HCEC 1CT (cell line): Measurements from ENCODE around the gene RAD54L2.
"Not testable (repeated sequence)": the region's sequence is repeated elsewhere in the genome, so short reads cannot be mapped to it uniquely, and the experiment has no call there.

Experiments used
- DNase-seq: peaks from one replicate; pipeline ENCODE4 v3.0.0-alpha.2; 2017

Gene RAD54L2

GRCh38 chr3:51539291-51539941 is 897 bp downstream of the RAD54L2 start:
- peak; percentile 41 for DNase-seq

GRCh38 chr3:51542596-51542995 is 4.1 kb downstream of the RAD54L2 start:
- DNase-seq: not testable (repeated sequence)

DNA sequence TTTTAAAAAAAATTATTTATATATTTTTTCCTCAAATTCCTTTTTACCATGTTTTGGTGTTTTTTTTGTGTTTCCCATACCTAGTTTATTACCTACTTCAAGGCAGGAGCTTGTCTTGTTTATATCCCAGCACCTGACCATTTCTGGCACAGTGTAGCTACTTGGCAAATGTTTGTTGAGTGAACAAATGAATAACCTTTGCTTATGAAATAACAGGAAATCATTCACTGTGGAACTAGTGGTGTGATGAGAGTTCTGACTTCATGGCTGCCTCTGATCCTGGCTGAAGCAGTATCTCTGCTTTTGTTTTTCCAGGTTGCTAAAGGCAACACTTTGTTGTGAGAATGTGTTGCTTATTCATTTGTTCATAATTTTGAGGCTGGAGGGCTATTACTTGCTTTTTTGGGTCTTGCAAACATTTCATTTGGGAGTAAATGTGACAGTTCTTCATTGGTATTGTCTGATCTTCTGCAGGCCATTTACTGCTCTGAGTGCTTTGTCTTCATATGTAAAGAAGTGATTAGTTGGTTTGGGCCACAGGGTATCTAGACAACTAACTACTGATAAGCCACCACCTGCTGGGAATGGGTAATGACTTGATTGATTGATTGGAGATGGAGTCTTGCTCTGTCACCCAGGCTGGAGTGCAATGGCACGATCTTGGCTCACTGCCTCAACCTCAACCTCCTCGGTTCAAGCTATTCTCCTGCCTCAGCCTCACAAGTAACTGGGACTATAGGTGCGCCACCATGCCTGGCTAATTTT is 5.7 kb downstream of the RAD54L2 start:
- no peak for DNase-seq

DNA sequence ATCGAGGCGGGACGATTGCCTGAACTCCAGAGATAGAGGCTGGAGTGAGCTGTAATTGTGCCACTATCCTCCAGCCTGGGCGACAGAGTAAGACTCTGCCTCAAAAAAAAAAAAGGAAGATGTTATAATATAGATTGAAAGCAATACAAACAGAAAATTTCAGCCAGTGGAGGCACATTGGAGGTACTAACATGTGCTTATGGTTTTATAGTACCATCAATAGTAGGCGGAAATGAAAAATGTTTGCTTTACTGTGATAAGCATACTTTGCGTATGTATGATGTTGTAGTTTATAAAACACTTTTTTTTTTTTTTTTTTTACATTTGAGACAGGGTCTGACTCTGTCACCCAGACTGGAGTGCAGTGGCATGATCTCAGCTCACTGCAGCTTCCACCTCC is 8.8 kb downstream of the RAD54L2 start:
- no peak for DNase-seq

DNA sequence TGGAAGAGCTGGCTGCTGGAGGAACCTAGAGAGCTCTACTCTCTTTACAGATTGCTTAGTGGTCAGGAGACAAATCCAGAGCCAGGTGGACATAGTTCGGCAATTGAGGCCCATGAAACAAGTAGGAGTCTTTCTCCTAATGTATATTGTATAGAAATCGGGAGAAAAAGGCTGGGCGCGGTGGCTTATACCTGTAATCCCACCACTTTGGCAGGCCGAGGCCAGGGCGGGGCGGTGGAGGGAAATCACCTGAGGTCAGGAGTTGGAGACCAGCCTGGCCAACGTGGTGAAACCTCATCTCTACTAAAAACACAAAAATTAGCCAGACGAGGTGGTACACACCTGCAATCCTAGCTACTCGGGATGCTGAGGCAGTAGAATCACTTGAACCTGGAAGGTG is 10.8 kb downstream of the RAD54L2 start:
- DNase-seq: no peak

DNA sequence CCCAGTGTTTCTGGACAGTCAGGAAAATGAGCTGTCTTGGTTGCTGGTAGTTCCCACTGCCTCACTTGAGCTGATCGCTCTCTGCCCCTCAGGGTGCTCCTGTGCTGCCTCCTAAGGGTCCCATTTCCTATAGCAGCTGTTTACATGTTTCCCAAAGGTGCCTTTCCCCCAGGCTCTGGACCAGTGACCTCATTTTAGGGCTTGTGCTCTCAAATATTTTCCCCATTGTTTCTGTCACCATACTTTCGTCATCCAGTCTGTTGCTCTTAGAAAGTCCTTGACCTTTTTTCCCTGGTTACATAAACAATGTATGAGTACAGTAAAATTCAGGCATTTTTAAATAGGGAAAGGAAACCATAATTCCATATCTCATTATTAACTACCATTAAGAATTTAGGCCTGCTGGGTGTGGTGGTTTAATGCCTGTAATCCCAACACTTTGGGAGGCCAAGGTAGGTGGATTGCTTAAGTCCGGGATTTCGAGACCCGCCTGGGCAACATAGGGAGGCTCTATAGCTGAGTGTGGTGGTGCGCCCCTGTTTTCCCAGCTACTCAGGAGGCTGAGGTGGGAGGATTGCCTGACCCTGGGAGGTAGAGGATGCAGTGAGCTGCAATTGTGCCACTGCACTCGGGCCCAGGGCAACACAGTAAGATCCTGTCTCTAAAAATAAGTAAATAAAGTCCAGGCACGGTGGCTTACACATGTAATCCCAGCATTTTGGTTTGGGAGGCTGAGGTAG is 11.7 kb downstream of the RAD54L2 start:
- DNase-seq: no peak

GRCh38 chr3:51557993-51558392 is 19.5 kb downstream of the RAD54L2 start:
- DNase-seq: no peak

- DNase-seq: peak; percentile 53
Observed at GRCh38 chr3:51559411-51559888, 20.9 kb downstream of the RAD54L2 start.

GRCh38 chr3:51559961-51560360 is 21.4 kb downstream of the RAD54L2 start:
- DNase-seq: no peak

DNA sequence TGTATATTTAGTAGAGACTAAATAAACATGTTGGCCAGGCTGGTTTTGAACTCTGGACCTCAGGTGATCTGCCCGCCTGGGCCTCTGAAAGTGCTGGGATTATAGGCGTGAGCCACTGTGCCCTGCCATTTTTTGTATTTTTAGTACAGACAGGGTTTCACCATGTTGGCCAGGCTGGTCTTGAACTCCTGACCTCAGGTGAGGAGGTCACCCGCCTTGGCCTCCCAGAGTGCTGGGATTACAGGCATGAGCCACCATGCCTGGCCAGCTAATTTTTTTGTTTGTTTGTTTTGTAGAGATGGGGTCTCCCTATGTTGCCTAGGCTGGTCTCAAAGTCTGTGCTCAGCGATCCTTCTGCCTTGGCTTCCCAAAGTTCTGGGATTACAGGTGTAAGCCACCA is 23.9 kb downstream of the RAD54L2 start:
- DNase-seq: not testable (repeated sequence)

DNA sequence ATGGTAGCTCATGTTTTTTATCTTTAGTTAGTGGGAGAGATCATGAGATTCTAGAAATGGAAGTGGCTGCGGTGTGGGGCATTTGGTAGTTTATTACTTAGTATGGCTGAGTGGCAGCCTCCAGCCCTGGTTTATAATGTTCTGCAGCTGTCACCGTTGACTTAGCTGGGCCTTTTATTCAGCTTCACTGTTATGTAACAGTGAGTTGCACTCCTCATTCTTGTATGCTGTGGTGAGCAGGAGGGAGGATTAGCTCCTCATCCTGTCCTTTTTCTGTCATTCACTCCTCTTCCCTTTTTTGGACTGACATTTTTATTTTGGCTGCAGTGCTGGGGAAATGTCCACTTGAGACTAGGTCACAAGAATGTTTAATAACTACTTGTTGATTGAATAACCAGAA is 29.5 kb downstream of the RAD54L2 start:
- no peak for DNase-seq

GRCh38 chr3:51568996-51569395 is 30.5 kb downstream of the RAD54L2 start:
- DNase-seq: no peak

DNA sequence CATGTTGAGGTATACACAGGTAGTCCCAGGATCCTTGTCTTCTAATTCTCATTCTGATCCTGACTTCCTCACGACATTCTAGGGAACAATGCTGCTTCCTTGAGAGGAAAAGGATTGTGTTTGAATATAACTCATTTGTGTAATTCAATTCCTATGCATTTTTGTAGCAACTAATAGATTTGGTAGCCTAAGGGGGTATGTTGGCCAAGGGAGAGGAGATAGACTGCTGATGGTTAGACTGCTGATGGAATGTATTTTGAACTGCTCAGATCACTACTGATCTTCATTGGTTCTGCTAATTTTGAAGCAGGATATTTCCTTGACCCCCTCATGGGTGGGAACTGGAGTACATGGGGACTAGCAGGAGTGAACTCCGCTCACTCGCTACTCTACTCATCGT is 39.7 kb downstream of the RAD54L2 start:
- no peak for DNase-seq

GRCh38 chr3:51580418-51580817 is 41.9 kb downstream of the RAD54L2 start:
- DNase-seq: no peak

DNA sequence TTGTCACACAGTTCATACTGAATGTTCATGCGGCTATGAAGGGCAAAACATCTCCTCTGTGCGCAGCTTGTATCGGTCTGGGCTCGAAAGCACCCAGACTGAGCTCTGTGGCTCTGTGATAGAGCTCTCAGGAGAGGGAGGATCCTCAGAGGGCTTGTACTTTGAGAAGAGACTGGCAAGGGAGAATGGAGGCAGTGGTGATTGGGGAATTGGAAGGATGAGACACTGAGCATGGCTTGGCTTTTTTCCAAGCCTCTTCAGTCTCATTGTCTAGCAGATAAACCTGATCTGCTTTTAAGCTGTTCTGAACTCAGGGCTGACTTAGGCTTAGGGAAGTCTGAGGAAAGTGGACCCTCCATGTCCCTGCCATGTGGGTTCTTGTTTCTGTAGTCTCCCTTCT is 43.0 kb downstream of the RAD54L2 start:
- DNase-seq: no peak

DNA sequence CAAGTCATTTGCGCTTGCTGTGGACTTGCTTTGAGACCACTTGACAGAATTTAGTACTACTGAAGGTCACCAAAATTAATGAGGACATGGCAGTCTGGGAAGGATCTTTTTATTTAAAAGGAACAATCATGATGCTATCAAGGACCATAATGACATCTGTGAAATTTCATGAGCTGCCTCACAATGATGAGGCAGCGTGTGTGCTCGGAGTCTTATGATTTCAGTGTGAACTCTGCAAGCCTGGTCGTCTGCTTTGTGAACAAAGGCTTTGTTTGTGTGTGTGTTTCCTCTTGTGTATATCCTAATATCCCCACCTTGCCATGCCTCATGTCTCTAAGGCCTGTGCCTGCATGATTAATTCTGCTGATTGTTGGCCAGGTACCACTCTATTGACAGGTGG is 46.7 kb downstream of the RAD54L2 start:
- DNase-seq: no peak

- no peak for DNase-seq
Observed at GRCh38 chr3:51585871-51586270, 47.4 kb downstream of the RAD54L2 start.
